OCI-LY7 (cell line): ENCODE data around the gene CHST10. TPM values are rescaled to one million over a fixed set of nuclear protein-coding genes. Genes with fewer than 3 reads are reported as not detected.

Experiments
- BruUV-seq: library from RNA; stranded (reverse); fragments of 400-500 nt; replicated peaks from 2 replicates; lab custom pipeline; 2021; lab: Mats Ljungman, UMichigan
- CTCF ChIA-PET: fragments of 300-600 bp; sonication (Branson Sonifier 250); formaldehyde crosslinking; loops from one replicate; lab custom pipeline; 2022; ENCODE audit warnings: antibody characterized with exemption; ENCODE audit not compliant: unreplicated experiment; lab: Charles Lee
- POLR2A ChIA-PET: fragments of 300-600 bp; sonication (Branson Sonifier 250); formaldehyde crosslinking; loops from one replicate; lab custom pipeline; 2022; ENCODE audit warnings: antibody characterized with exemption; lab: Charles Lee
- DNase-seq: peaks from one replicate; pipeline ENCODE4 v3.0.0-alpha.2; 2015; ENCODE audit warnings: low spot score
- H2AFZ ChIP-seq: fragments of 200-600 bp; sonication (generic), shearing (Covaris generic); 2 replicates; pipeline ENCODE4 v1.6.1; 2014; ENCODE audit warnings: mild to moderate bottlenecking, antibody characterized with exemption, low read length, moderate library complexity
- H3K27ac ChIP-seq: fragments of 200-600 bp; sonication (generic); 2 replicates; pipeline ENCODE4 v1.5.1; 2014; ENCODE audit warnings: mixed run types, low read depth, mild to moderate bottlenecking, moderate library complexity, low read length, inconsistent platforms; ENCODE audit not compliant: poor library complexity, severe bottlenecking
- H3K36me3 ChIP-seq: fragments of 200-600 bp; sonication (generic); 2 replicates; pipeline ENCODE4 v1.6.1; 2014; ENCODE audit warnings: mild to moderate bottlenecking, antibody characterized with exemption, low read length, moderate library complexity, mixed read lengths; ENCODE audit not compliant: insufficient read depth
- H3K4me1 ChIP-seq: fragments of 200-600 bp; sonication (generic); 2 replicates; pipeline ENCODE4 v1.5.1; 2014; ENCODE audit warnings: mild to moderate bottlenecking, low read length; ENCODE audit not compliant: insufficient read depth, poor library complexity, severe bottlenecking
- H3K4me2 ChIP-seq: fragments of 200-600 bp; sonication (generic); 2 replicates; pipeline ENCODE4 v1.6.1; 2014; ENCODE audit warnings: mild to moderate bottlenecking, low read length
- H3K4me3 ChIP-seq: fragments of 200-600 bp; sonication (generic); 2 replicates; pipeline ENCODE4 v1.5.1; 2014; ENCODE audit warnings: mild to moderate bottlenecking, low read depth, low read length; ENCODE audit not compliant: poor library complexity, severe bottlenecking
- H3K79me2 ChIP-seq: fragments of 200-600 bp; sonication (generic); 2 replicates; pipeline ENCODE4 v1.6.1; 2016; ENCODE audit warnings: low read depth, mild to moderate bottlenecking, low read length, moderate library complexity, mixed read lengths; ENCODE audit not compliant: insufficient read depth
- H3K9me2 ChIP-seq: fragments of 200-600 bp; sonication (generic); 2 replicates; pipeline ENCODE4 v1.6.1; 2016; ENCODE audit warnings: mild to moderate bottlenecking, low read length, mixed read lengths; ENCODE audit not compliant: insufficient read depth
- H3K9me3 ChIP-seq: fragments of 200-600 bp; sonication (generic); 2 replicates; pipeline ENCODE4 v1.6.1; 2014; ENCODE audit warnings: mild to moderate bottlenecking, mixed run types, low read length, mixed read lengths
- H4K20me1 ChIP-seq: fragments of 200-600 bp; sonication (generic); 2 replicates; pipeline ENCODE4 v1.6.1; 2014; ENCODE audit warnings: mild to moderate bottlenecking, antibody characterized with exemption, low read length, moderate library complexity, mixed read lengths; ENCODE audit not compliant: insufficient read depth
- EZH2phosphoT487 ChIP-seq: fragments of 200-600 bp; sonication (generic); IDR thresholded peaks from 2 replicates; pipeline ENCODE4 v1.6.1; 2018; ENCODE audit warnings: low read depth, borderline replicate concordance, mild to moderate bottlenecking, mixed run types, antibody characterized with exemption, low read length, moderate library complexity, mixed read lengths
- intact Hi-C: fragments of 100-400 bp; cut with micrococcal nuclease; formaldehyde crosslinking; loops from one replicate; pipeline ENCODE4 v1.10.0; 2022; ENCODE audit not compliant: unreplicated experiment
- total RNA-seq, 2 experiments: library from RNA; depleted of rRNA in 1 of 2; stranded (reverse); fragments of >200 nt in 1 of 2; shearing (Covaris generic) in 1 of 2; gene quantifications; 2 replicates each; pipeline ENCODE4 v1.2.3, GENCODE V29; 2014 to 2022
- TF ChIP-seq, protein P1 (sequence below): fragments of 200-600 bp; sonication (generic); conservative IDR thresholded peaks from 2 replicates; pipeline ENCODE4 v1.5.1; 2014; ENCODE audit warnings: mild to moderate bottlenecking, antibody characterized with exemption, low read length, moderate library complexity, mixed read lengths

The CHST10 gene
- total RNA-seq, 2 experiments from 2014 or later: 15.0 to 19.1 TPM

- Histone ChIP-seq H3K4me2 (no peak overlapping the region), H3K4me3 (no peak overlapping the region), H3K9me3 (peaks cover 5% of the 10 kb centered on the region; the same call in 1 of the 2 replicates), H3K79me2 (no peaks in the 10 kb centered on the region), H2AFZ (no peak overlapping the region), H3K4me1 (no peaks in the 10 kb centered on the region), H4K20me1 (no peaks in the 10 kb centered on the region), H3K9me2 (no peaks in the 10 kb centered on the region), H3K36me3 (no peaks in the 10 kb centered on the region), H3K27ac (no peak overlapping the region)
- intact Hi-C loops: no loop called here
- ChIA-PET POLR2A (interaction anchor here (0.6 to 1.1 kb wide), 2 partner anchors 28 to 57 kb away, joined by 3 to 4 read pairs; partner anchors contain the start of gene CHST10), CTCF (no interaction called here)
- no peak for DNase-seq
- BruUV-seq: no TSS peak
- TF ChIP-seq, protein P1, sequence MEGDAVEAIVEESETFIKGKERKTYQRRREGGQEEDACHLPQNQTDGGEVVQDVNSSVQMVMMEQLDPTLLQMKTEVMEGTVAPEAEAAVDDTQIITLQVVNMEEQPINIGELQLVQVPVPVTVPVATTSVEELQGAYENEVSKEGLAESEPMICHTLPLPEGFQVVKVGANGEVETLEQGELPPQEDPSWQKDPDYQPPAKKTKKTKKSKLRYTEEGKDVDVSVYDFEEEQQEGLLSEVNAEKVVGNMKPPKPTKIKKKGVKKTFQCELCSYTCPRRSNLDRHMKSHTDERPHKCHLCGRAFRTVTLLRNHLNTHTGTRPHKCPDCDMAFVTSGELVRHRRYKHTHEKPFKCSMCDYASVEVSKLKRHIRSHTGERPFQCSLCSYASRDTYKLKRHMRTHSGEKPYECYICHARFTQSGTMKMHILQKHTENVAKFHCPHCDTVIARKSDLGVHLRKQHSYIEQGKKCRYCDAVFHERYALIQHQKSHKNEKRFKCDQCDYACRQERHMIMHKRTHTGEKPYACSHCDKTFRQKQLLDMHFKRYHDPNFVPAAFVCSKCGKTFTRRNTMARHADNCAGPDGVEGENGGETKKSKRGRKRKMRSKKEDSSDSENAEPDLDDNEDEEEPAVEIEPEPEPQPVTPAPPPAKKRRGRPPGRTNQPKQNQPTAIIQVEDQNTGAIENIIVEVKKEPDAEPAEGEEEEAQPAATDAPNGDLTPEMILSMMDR: no peak
- no peak for TF ChIP-seq EZH2phosphoT487
Measured at GRCh38 chr2:100359576-100359975, 57.9 kb downstream of the CHST10 start.

DNA sequence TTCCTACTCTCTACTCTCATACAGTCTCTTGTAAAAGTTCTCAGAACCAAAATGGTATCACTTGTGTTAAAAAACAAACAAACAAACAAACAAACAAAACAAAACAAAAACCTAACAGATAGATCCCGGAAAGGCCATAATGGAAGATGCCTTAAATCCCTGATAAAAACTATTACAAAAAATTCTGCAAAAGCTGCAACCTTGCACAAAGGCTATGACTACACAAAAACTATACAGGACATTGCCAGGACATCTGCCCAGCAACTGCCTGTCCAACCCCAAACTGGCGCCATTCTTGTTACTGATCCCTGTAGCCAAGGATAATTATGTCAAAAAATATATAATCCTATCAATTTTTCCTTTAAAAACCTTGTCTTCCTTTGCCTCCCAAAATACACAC is 58.9 kb downstream of the CHST10 start:
- intact Hi-C loops: no loop called here
- Histone ChIP-seq H3K79me2 (no peaks in the 10 kb centered on the region), H3K4me3 (no peak overlapping the region), H3K9me3 (peaks cover 5% of the 10 kb centered on the region; the same call in 1 of the 2 replicates), H3K36me3 (no peaks in the 10 kb centered on the region), H2AFZ (no peak overlapping the region), H3K4me1 (no peaks in the 10 kb centered on the region), H3K4me2 (no peak overlapping the region), H4K20me1 (no peaks in the 10 kb centered on the region), H3K27ac (no peak overlapping the region), H3K9me2 (no peaks in the 10 kb centered on the region)
- DNase-seq: no peak
- TF ChIP-seq, protein P1: no peak
- no peak for TF ChIP-seq EZH2phosphoT487
- BruUV-seq: no TSS peak
- ChIA-PET CTCF (no interaction called here), POLR2A (interaction anchor here (1.1 kb wide), 1 partner anchor 58 kb away, joined by 3 read pairs; the partner anchor contains the start of gene CHST10)

DNA sequence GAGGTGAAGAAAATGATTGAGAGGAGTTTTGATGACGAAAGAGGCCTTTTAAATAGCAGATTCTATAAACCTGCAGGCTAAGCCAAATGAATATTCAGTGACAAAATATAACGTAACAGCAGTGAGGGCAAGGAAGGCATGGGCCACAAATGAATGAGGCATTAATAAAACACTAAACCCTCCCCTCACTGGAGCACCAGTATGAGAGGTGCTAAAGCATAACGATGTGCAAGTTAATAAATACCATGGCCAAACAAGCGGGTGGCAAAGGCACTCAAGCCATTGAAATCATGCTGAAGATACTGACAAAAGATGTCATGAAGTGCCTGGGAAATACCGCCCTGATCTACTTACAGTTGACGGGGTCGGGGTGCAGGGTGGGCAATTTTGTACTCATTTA is 64.9 kb downstream of the CHST10 start:
- no peak overlapping the region for H3K27ac ChIP-seq
- ChIA-PET CTCF (no interaction called here), POLR2A (no interaction called here)
- TF ChIP-seq EZH2phosphoT487: no peak
- TF ChIP-seq, protein P1: no peak
- no peaks in the 10 kb centered on the region for H3K36me3 ChIP-seq
- H3K9me2 ChIP-seq: no peaks in the 10 kb centered on the region
- H3K4me3 ChIP-seq: no peak overlapping the region
- no peak for DNase-seq
- H3K4me1 ChIP-seq: no peaks in the 10 kb centered on the region
- H4K20me1 ChIP-seq: no peaks in the 10 kb centered on the region
- H2AFZ ChIP-seq: no peak overlapping the region
- H3K79me2 ChIP-seq: no peaks in the 10 kb centered on the region
- H3K9me3 ChIP-seq: no peaks in the 10 kb centered on the region
- intact Hi-C loops: no loop called here
- BruUV-seq: no TSS peak
- H3K4me2 ChIP-seq: no peak overlapping the region
